H1 (cell line): Measurements from ENCODE around the gene ENTPD5. TPM values are rescaled to one million over a fixed set of nuclear protein-coding genes. Genes with fewer than 3 reads are reported as not detected.
A peak's percentile ranks its signal among the peaks of the same experiment; 100 is the strongest.

Source experiments
- CTCF ChIA-PET: fragments of 300-600 bp; sonication (Branson Sonifier 250); formaldehyde crosslinking; loops from one replicate; lab custom pipeline; 2021; ENCODE audit not compliant: partially characterized antibody; lab: Charles Lee
- POLR2A ChIA-PET: fragments of 300-600 bp; sonication (Branson Sonifier 250); formaldehyde crosslinking; loops from one replicate; lab custom pipeline; 2021; ENCODE audit warnings: inconsistent platforms; ENCODE audit not compliant: partially characterized antibody; lab: Charles Lee
- DNase-seq, 2 experiments: peaks; one replicate each; pipeline versions ENCODE4 v3.0.0 to v3.0.0-alpha.2; 2010 to 2022; ENCODE audit warnings: low spot score in 2 of 2, low read depth in 1 of 2, mixed read lengths in 1 of 2
- FAIRE-seq: peaks from 2 replicates; lab custom pipeline; 2011; peaks lifted over from hg19 to GRCh38; lab: Jason Lieb, UNC
- H2AFZ ChIP-seq: 2 replicates; pipeline ENCODE4 v1.8.1; 2012; ENCODE audit warnings: low read length, inconsistent platforms
- H2AK5ac ChIP-seq: 2 replicates; pipeline ENCODE4 v1.6.1; 2013; ENCODE audit warnings: low read depth, low read length
- H2BK120ac ChIP-seq: replicated peaks from 2 replicates; pipeline ENCODE3; 2013; ENCODE audit warnings: low read depth, low read length, inconsistent platforms
- H2BK12ac ChIP-seq: 2 replicates; pipeline ENCODE4 v1.6.1; 2013; ENCODE audit warnings: low read depth, low read length
- H2BK15ac ChIP-seq: 2 replicates; pipeline ENCODE4 v1.6.1; 2013; ENCODE audit warnings: low read length
- H2BK20ac ChIP-seq: 2 replicates; pipeline ENCODE4 v1.6.1; 2013; ENCODE audit warnings: low read length
- H2BK5ac ChIP-seq: 2 replicates; pipeline ENCODE4 v1.6.1; 2013; ENCODE audit warnings: low read depth, low read length
- H3K14ac ChIP-seq: 2 replicates; pipeline ENCODE4 v1.6.1; 2013; ENCODE audit warnings: inconsistent platforms; ENCODE audit not compliant: insufficient read length
- H3K18ac ChIP-seq: 2 replicates; pipeline ENCODE4 v1.6.1; 2013; ENCODE audit warnings: low read length; ENCODE audit errors: extremely low read depth
- H3K23ac ChIP-seq: 2 replicates; pipeline ENCODE4 v1.6.1; 2013; ENCODE audit warnings: inconsistent platforms; ENCODE audit not compliant: insufficient read length
- H3K23me2 ChIP-seq: 2 replicates; pipeline ENCODE4 v1.6.1; 2013; ENCODE audit warnings: low read depth, low read length
- H3K27ac ChIP-seq: 2 replicates; pipeline ENCODE4 v1.6.1; 2011; ENCODE audit warnings: low read depth, low read length, inconsistent platforms
- H3K27me3 ChIP-seq, 4 experiments: replicated peaks in 1 of 4; 1 replicate in 1 of 4; 2 replicates in 3 of 4; pipeline versions ENCODE4 v1.6.1 to v1.8.1; 2011 to 2013; ENCODE audit warnings: low read length in 3 of 4, mild to moderate bottlenecking in 3 of 4, inconsistent platforms in 2 of 4, mixed read lengths in 2 of 4, moderate library complexity in 1 of 4; ENCODE audit not compliant: control insufficient read depth in 3 of 4, insufficient read depth in 3 of 4; ENCODE audit errors: extremely low read depth in 1 of 4
- H3K36me3 ChIP-seq, 4 experiments: 2 replicates each; pipeline versions ENCODE4 v1.6.1 to v1.8.1; 2011 to 2013; ENCODE audit warnings: mild to moderate bottlenecking in 4 of 4, low read length in 3 of 4, moderate library complexity in 2 of 4, control low read depth in 1 of 4, inconsistent platforms in 1 of 4; ENCODE audit not compliant: insufficient read depth in 4 of 4, control insufficient read depth in 2 of 4
- H3K4ac ChIP-seq: replicated peaks from 2 replicates; pipeline ENCODE3; 2013; ENCODE audit warnings: low read length, low read depth, mixed read lengths, inconsistent platforms; ENCODE audit not compliant: insufficient read length
- H3K4me1 ChIP-seq, 4 experiments: replicated peaks in 1 of 4; 1 replicate in 1 of 4; 2 replicates in 3 of 4; pipeline versions ENCODE4 v1.6.1 to v1.8.1; 2011 to 2013; ENCODE audit warnings: low read length in 3 of 4, inconsistent platforms in 2 of 4, mixed read lengths in 1 of 4; ENCODE audit not compliant: insufficient read depth in 4 of 4, control insufficient read depth in 3 of 4
- H3K4me2 ChIP-seq, 2 experiments: 2 replicates each; pipeline versions ENCODE4 v1.6.1 to v1.8.1; 2011 to 2013; ENCODE audit warnings: low read depth in 2 of 2, low read length in 2 of 2, control low read depth in 1 of 2, inconsistent platforms in 1 of 2, mild to moderate bottlenecking in 1 of 2; ENCODE audit not compliant: insufficient read depth in 1 of 2
- H3K4me3 ChIP-seq, 4 experiments: fragments of 200-600, 300-600 bp in 1 of 4; sonication (generic), shearing (Covaris generic), sonication (Bioruptor Twin) in 1 of 4; 2 replicates each; pipeline versions ENCODE4 v1.5.1 to v1.8.1; 2011 to 2016; ENCODE audit warnings: low read length in 4 of 4, low read depth in 3 of 4, control low read depth in 2 of 4, inconsistent platforms in 2 of 4, mild to moderate bottlenecking in 2 of 4, mixed read lengths in 1 of 4, moderate library complexity in 1 of 4; ENCODE audit not compliant: insufficient read depth in 2 of 4; ENCODE audit errors: extremely low read depth in 1 of 4
- H3K56ac ChIP-seq: replicated peaks from 2 replicates; pipeline ENCODE3; 2013; ENCODE audit warnings: low read depth, mild to moderate bottlenecking, mixed read lengths, low read length, inconsistent platforms; ENCODE audit not compliant: insufficient read length
- H3K79me1 ChIP-seq: 2 replicates; pipeline ENCODE4 v1.6.1; 2013; ENCODE audit warnings: low read depth, low read length, control low read depth
- H3K79me2 ChIP-seq, 2 experiments: 2 replicates each; pipeline versions ENCODE4 v1.6.1 to v1.8.1; 2012 to 2013; ENCODE audit warnings: low read length in 2 of 2, mild to moderate bottlenecking in 2 of 2, inconsistent platforms in 1 of 2; ENCODE audit not compliant: insufficient read depth in 2 of 2, control insufficient read depth in 1 of 2
- H3K9ac ChIP-seq, 4 experiments: replicated peaks in 1 of 4; 1 replicate in 1 of 4; 2 replicates in 3 of 4; pipeline versions ENCODE4 v1.6.1 to v1.8.1; 2011 to 2013; ENCODE audit warnings: low read depth in 3 of 4, low read length in 3 of 4, control low read depth in 2 of 4, mild to moderate bottlenecking in 2 of 4, moderate library complexity in 2 of 4, inconsistent platforms in 1 of 4; ENCODE audit errors: extremely low read depth in 1 of 4
- H3K9me3 ChIP-seq, 2 experiments: 2 replicates each; pipeline versions ENCODE4 v1.6.1 to v1.8.1; 2012 to 2013; ENCODE audit warnings: mild to moderate bottlenecking in 2 of 2, moderate library complexity in 2 of 2, control low read depth in 1 of 2, inconsistent platforms in 1 of 2, low read depth in 1 of 2, low read length in 1 of 2, mixed read lengths in 1 of 2; ENCODE audit not compliant: insufficient read depth in 2 of 2
- H4K20me1 ChIP-seq, 2 experiments: replicated peaks in 1 of 2; 2 replicates each; pipeline versions ENCODE3 to v1.8.1; 2011 to 2013; ENCODE audit warnings: inconsistent platforms in 2 of 2, low read length in 2 of 2, mild to moderate bottlenecking in 1 of 2; ENCODE audit not compliant: insufficient read depth in 2 of 2, control insufficient read depth in 1 of 2
- H4K5ac ChIP-seq: 2 replicates; pipeline ENCODE4 v1.6.1; 2013; ENCODE audit warnings: low read length, low read depth, mixed read lengths, inconsistent platforms; ENCODE audit not compliant: insufficient read length
- H4K8ac ChIP-seq: 2 replicates; pipeline ENCODE4 v1.8.0; 2013; ENCODE audit warnings: mild to moderate bottlenecking, moderate library complexity, low read length, inconsistent platforms; ENCODE audit not compliant: insufficient read depth; ENCODE audit errors: extremely low read depth
- H4K91ac ChIP-seq: replicated peaks from 2 replicates; pipeline ENCODE3; 2013; ENCODE audit warnings: low read length, mixed read lengths, inconsistent platforms; ENCODE audit not compliant: insufficient read length
- EP300 ChIP-seq, 2 experiments: IDR thresholded peaks; 1 replicate in 1 of 2; 2 replicates in 1 of 2; pipeline ENCODE4 v1.6.1; 2011 to 2012; ENCODE audit warnings: low read depth in 2 of 2, low read length in 2 of 2, mild to moderate bottlenecking in 2 of 2, borderline replicate concordance in 1 of 2, inconsistent platforms in 1 of 2, moderate library complexity in 1 of 2
- EZH2 ChIP-seq: fragments of 200-600 bp; sonication (generic); IDR thresholded peaks from 2 replicates; pipeline ENCODE4 v1.7.1; 2012; ENCODE audit warnings: low read depth, mild to moderate bottlenecking, moderate library complexity, low read length, inconsistent platforms; ENCODE audit not compliant: severe bottlenecking
- JUN ChIP-seq: IDR thresholded peaks from 2 replicates; pipeline ENCODE4 v1.6.1; 2011; ENCODE audit warnings: low read depth, mild to moderate bottlenecking, improper control_type of control experiment, low read length
- POU5F1 ChIP-seq: IDR thresholded peaks from 2 replicates; pipeline ENCODE4 v1.6.1; 2011; ENCODE audit warnings: low read depth, mild to moderate bottlenecking, low read length, moderate library complexity
- RFX5 ChIP-seq: IDR thresholded peaks from 2 replicates; pipeline ENCODE4 v1.6.1; 2011; ENCODE audit warnings: low read depth, low read length, improper control_type of control experiment, borderline replicate concordance
- SIRT6 ChIP-seq: IDR thresholded peaks from one replicate; pipeline ENCODE4 v1.7.1; 2012; ENCODE audit warnings: low read length, inconsistent platforms
- ZNF274 ChIP-seq: IDR thresholded peaks from 2 replicates; pipeline ENCODE4 v1.7.0; 2012; ENCODE audit warnings: low read length, borderline replicate concordance; ENCODE audit errors: extremely low read depth
- WGBS, 2 experiments: shearing (Covaris generic) in 1 of 2; methylation state at CpG; one replicate each; pipeline versions ENCODE4 v1.1.6 to v1.1.7; 2013 to 2015; ENCODE audit warnings: low lambda C conversion rate in 2 of 2, mixed read lengths in 2 of 2, inconsistent platforms in 1 of 2, low coverage in 1 of 2, missing lambda C conversion rate in 1 of 2; ENCODE audit not compliant: insufficient replicate concordance in 2 of 2, insufficient coverage in 1 of 2, insufficient read length in 1 of 2; ENCODE audit errors: extremely low coverage in 1 of 2, missing lambda C conversion rate in 1 of 2; 5-methylcytosine and 5-hydroxymethylcytosine counted together
- polyA plus RNA-seq, 7 experiments: library from polyadenylated mRNA; depleted of rRNA in 3 of 7; stranded (reverse) in 5 of 7; unstranded in 2 of 7; fragments of >200 nt in 5 of 7; fragments of 200-250 nt in 2 of 7; gene quantifications; 1 replicate in 5 of 7; 2 replicates in 1 of 7; 4 replicates in 1 of 7; pipeline versions ENCODE4 v1.2.1 to v1.2.3, GENCODE V29; 2011 to 2013; ENCODE audit warnings: missing spikeins in 2 of 7, mixed read lengths in 2 of 7
- total RNA-seq: library from RNA; stranded (reverse); fragmentation: NEBNext Ultra II Directional; extraction: Animal tissue kit (Norgen Biotek cat#: 25700); gene quantifications from 2 replicates; pipeline ENCODE4 v1.2.1, GENCODE V29; 2021
- TF ChIP-seq, protein P1 (sequence below): IDR thresholded peaks from 2 replicates; pipeline ENCODE4 v1.6.1; 2012; ENCODE audit warnings: low read length, inconsistent platforms

The ENTPD5 gene
- total and polyA plus RNA-seq, 2 of the 8 experiments (the other 6 are each of a cell fraction or from before 2014, with no cell fraction given): 5.0 to 6.5 TPM

GRCh38 chr14:73949752-73950734 is 69.0 kb downstream of the ENTPD5 start, which contains the start of the genes COQ6 and FAM161B:
COQ6 (plus strand) TSS chr14:73950302; CDS start chr14:73950333, 31 bp downstream.
FAM161B (minus strand) TSS chr14:73950094; CDS start chr14:73950026, 68 bp downstream.
- peak within 1 kb of the TSS; percentile 93 for H3K18ac ChIP-seq
- TF ChIP-seq JUN (no peak), POU5F1 (no peak), EZH2 (no peak), EP300 (IDR thresholded peaks at IDR 0.05; ENCODE audit: borderline replicate concordance in 1 of 2, low read depth in 2 of 2, low read length in 2 of 2) (no peak), ZNF274 (no peak), SIRT6 (no peak), RFX5 (no peak)
- TF ChIP-seq, protein P1, sequence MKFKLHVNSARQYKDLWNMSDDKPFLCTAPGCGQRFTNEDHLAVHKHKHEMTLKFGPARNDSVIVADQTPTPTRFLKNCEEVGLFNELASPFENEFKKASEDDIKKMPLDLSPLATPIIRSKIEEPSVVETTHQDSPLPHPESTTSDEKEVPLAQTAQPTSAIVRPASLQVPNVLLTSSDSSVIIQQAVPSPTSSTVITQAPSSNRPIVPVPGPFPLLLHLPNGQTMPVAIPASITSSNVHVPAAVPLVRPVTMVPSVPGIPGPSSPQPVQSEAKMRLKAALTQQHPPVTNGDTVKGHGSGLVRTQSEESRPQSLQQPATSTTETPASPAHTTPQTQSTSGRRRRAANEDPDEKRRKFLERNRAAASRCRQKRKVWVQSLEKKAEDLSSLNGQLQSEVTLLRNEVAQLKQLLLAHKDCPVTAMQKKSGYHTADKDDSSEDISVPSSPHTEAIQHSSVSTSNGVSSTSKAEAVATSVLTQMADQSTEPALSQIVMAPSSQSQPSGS: no peak

More at GRCh38 chr14:73949752-73950734, 69.0 kb downstream of the ENTPD5 start, which contains the start of the genes COQ6 and FAM161B:
- Histone ChIP-seq H2AK5ac (no peak within 1 kb of the TSS), H3K56ac (peak within 1 kb of the TSS; percentile 82), H3K36me3 (peaks cover 0 to 4% (median 0%) of the 10 kb centered on the region in 4 experiments; a peak in 1 of 8 replicates), H2BK12ac (0 out of 2 replicates have a peak within 1 kb of the TSS, but pooled peaks have one; percentile 60), H3K79me1 (no peaks in the 10 kb centered on the region), H3K9ac (peak within 1 kb of the TSS in 3 of 4 experiments; percentile 19 to 83 (median 82); a peak in 6 of 7 replicates), H3K4me2 (peak within 1 kb of the TSS; percentile 48 to 64), H4K8ac (peak within 1 kb of the TSS; percentile 90), H3K4ac (no peak within 1 kb of the TSS), H3K27me3 (no peaks in the 10 kb centered on the region), H2BK120ac (no peak within 1 kb of the TSS), H3K79me2 (no peaks in the 10 kb centered on the region), H3K27ac (peak within 1 kb of the TSS; percentile 80), H3K14ac (no peak within 1 kb of the TSS), H3K4me1 (no peaks in the 10 kb centered on the region), H3K23me2 (no peaks in the 10 kb centered on the region; the same call in 1 of the 2 replicates), H4K5ac (peak within 1 kb of the TSS; percentile 45), H3K23ac (no peak within 1 kb of the TSS), H4K91ac (peak within 1 kb of the TSS; percentile 94), H2BK5ac (peak within 1 kb of the TSS; percentile 90; the same call in 1 of the 2 replicates), H2AFZ (peak within 1 kb of the TSS; percentile 87; the same call in 1 of the 2 replicates), H3K4me3 (peak within 1 kb of the TSS; percentile 66 to 87 (median 74)), H2BK20ac (no peak within 1 kb of the TSS), H4K20me1 (no peaks in the 10 kb centered on the region), H2BK15ac (0 out of 2 replicates have a peak within 1 kb of the TSS, but pooled peaks have one; percentile 61), H3K9me3 (no peaks in the 10 kb centered on the region)
- 1% methylated on average over 70 of the region's 70 CpGs; no CpG with 5 or more reads in 1 of the 2 experiments for WGBS, 2 experiments
- POLR2A ChIA-PET: interaction anchor here (0.6 to 1.2 kb wide), 6 partner anchors 9 to 415 kb away, joined by 3 to 7 read pairs (median 3); partner anchors contain the start of genes BBOF1 and ENTPD5
- FAIRE-seq (no peak), DNase-seq (peak; percentile 83 to 93)
- CTCF ChIA-PET: no interaction called here
